Astrocyte (in vitro differentiated cells and primary cell): ENCODE data around the gene C1QTNF3.

Experiments used
- EZH2 ChIP-seq: IDR thresholded peaks from 2 replicates; pipeline ENCODE4 v1.6.1; 2012; ENCODE audit warnings: mild to moderate bottlenecking, low read length, inconsistent platforms; ENCODE audit not compliant: insufficient read depth
- TF ChIP-seq, protein P1 (sequence below): IDR thresholded peaks from 2 replicates; pipeline ENCODE4 v1.5.1; 2011; ENCODE audit warnings: low read depth, mild to moderate bottlenecking, inconsistent platforms, low read length, moderate library complexity; ENCODE audit not compliant: insufficient read depth

DNA sequence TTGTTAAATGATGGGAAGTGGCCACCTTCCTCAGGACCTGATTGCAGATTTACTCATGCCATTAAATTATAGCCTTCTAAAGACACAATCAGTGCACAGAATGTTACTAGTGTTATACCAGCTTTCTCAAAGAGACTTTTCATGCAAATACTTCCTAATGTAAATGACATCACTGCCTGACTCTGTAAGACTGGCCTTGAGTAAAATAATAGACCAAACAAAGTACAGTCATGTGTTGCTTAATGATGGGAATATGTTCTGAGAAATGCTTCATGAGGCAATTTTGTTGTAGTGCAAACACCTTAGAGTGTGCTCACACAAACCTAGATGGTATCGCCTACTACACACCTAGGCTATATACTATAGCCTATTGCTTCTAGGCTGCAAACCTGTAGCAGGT is 17.0 kb upstream of the C1QTNF3 start:
- TF ChIP-seq, protein P1, sequence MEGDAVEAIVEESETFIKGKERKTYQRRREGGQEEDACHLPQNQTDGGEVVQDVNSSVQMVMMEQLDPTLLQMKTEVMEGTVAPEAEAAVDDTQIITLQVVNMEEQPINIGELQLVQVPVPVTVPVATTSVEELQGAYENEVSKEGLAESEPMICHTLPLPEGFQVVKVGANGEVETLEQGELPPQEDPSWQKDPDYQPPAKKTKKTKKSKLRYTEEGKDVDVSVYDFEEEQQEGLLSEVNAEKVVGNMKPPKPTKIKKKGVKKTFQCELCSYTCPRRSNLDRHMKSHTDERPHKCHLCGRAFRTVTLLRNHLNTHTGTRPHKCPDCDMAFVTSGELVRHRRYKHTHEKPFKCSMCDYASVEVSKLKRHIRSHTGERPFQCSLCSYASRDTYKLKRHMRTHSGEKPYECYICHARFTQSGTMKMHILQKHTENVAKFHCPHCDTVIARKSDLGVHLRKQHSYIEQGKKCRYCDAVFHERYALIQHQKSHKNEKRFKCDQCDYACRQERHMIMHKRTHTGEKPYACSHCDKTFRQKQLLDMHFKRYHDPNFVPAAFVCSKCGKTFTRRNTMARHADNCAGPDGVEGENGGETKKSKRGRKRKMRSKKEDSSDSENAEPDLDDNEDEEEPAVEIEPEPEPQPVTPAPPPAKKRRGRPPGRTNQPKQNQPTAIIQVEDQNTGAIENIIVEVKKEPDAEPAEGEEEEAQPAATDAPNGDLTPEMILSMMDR = no peak
- TF ChIP-seq EZH2 = no peak
